GM19023 (cell line): ENCODE measurements around the gene FADS1.

Experiments
- ATAC-seq: cut with Tn5 transposase; IDR thresholded peaks from one replicate; pipeline ENCODE4 v1.9.1; 2021; ENCODE audit warnings: mild to moderate bottlenecking, moderate library complexity; ENCODE audit not compliant: unreplicated experiment

FADS1 gene

GRCh38 chr11:61816736-61817455 is at the start of gene FADS1:
Gene FADS1 (minus strand): TSS chr11:61817003. CDS start chr11:61816929, 74 bp downstream.
- peak; percentile 46 for ATAC-seq

GRCh38 chr11:61866231-61866957 is 49.6 kb upstream of the FADS1 start:
- no peak for ATAC-seq

GRCh38 chr11:61864814-61865775 is 48.3 kb upstream of the FADS1 start:
- ATAC-seq: no peak

- ATAC-seq: no peak
Observed at GRCh38 chr11:61863548-61864081, 46.8 kb upstream of the FADS1 start.

GRCh38 chr11:61862714-61863547 is 46.1 kb upstream of the FADS1 start:
- ATAC-seq: no peak

- ATAC-seq: no peak
Observed at GRCh38 chr11:61861634-61862033, 44.8 kb upstream of the FADS1 start.

- ATAC-seq: no peak
Observed at GRCh38 chr11:61860054-61860903, 43.5 kb upstream of the FADS1 start.

- no peak for ATAC-seq
Observed at GRCh38 chr11:61855939-61856680, 39.3 kb upstream of the FADS1 start.

- no peak for ATAC-seq
Observed at GRCh38 chr11:61854966-61855714, 38.3 kb upstream of the FADS1 start.

- ATAC-seq: no peak
Observed at GRCh38 chr11:61854206-61854895, 37.5 kb upstream of the FADS1 start.

GRCh38 chr11:61853698-61854169 is 36.9 kb upstream of the FADS1 start:
- ATAC-seq: no peak

- no peak for ATAC-seq
Observed at GRCh38 chr11:61851900-61852295, 35.1 kb upstream of the FADS1 start.

GRCh38 chr11:61851113-61851899 is 34.5 kb upstream of the FADS1 start:
- no peak for ATAC-seq

- ATAC-seq: no peak
Observed at GRCh38 chr11:61850687-61851086, 33.9 kb upstream of the FADS1 start.

- ATAC-seq: no peak
Observed at GRCh38 chr11:61848631-61849030, 31.8 kb upstream of the FADS1 start.

GRCh38 chr11:61847914-61848581 is 31.2 kb upstream of the FADS1 start:
- no peak for ATAC-seq
